ENCODE data around the gene EGFLAM.

EGFLAM gene

DNA sequence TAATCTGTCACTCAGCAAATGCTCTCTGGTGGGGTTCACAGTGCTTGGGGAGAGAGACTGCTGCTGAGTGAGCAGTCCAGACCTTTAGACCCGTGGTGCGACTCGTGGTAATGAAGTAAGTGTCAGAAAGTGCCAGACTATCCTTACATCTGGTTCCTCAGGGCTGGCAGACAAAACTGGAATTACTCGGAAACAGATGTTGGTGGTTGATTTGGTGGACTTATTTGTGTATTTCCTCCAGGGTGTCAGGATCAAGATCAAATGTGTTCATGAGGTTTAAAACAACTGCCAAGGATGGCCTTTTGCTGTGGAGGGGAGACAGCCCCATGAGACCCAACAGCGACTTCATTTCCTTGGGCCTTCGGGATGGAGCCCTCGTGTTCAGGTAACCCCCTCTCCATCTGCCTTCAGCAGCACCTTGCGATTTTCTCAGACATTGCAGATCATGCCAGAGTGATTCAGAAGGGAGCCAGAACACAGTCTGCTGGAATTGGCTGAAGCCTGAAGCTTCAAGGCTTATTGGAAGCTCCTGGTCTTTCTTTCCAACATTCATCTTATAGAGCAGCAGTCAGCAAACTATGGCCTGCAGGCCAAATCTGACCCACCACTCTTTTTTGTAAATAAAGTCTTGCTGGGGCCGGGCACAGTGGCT is 192.8 kb downstream of the EGFLAM start:
- no peak overlapping the region for H3K23ac ChIP-seq (ENCODE audit: low read length)
- H2AK5ac ChIP-seq (ENCODE audit: low read length), result no peak overlapping the region
- no peak overlapping the region for H2BK12ac ChIP-seq (ENCODE audit: low read length)
- no peaks in the 10 kb centered on the region for H3K79me1 ChIP-seq (ENCODE audit: low read length)
- no peak overlapping the region for H2BK120ac ChIP-seq (ENCODE audit: insufficient read depth, low read length, poor library complexity)
- no peak overlapping the region for H3K18ac ChIP-seq (ENCODE audit: low read length)
- H2BK5ac ChIP-seq (ENCODE audit: low read depth, low read length, poor library complexity), result no peak overlapping the region
- no peak overlapping the region for H3K27ac ChIP-seq (ENCODE audit: low read depth, low read length)
- H3K9me3 ChIP-seq (ENCODE audit: insufficient read depth, low read depth, low read length), result peaks cover 1% of the 10 kb centered on the region
- no peak overlapping the region for H3K14ac ChIP-seq (ENCODE audit: low read length)
- WGBS (ENCODE audit: extremely low coverage, insufficient coverage, insufficient read length), result no CpG with 5 or more reads among the region's 9 CpGs
- H4K91ac ChIP-seq (ENCODE audit: low read depth, low read length), result no peak overlapping the region
- H4K8ac ChIP-seq (ENCODE audit: low read depth, low read length), result no peak overlapping the region
- H3K4ac ChIP-seq (ENCODE audit: low read depth, low read length), result no peak overlapping the region
- no peak overlapping the region for H3K4me2 ChIP-seq (ENCODE audit: low read length)
- H3K9ac ChIP-seq (ENCODE audit: low read length), result no peak overlapping the region
- no peak overlapping the region for H4K12ac ChIP-seq (ENCODE audit: low read depth, low read length)
- H3K4me1 ChIP-seq (ENCODE audit: control insufficient read depth in 1 of 2, insufficient read depth in 2 of 2, low read length in 2 of 2), result no peaks in the 10 kb centered on the region
- DNase-seq, result no peak
- H3K27me3 ChIP-seq (ENCODE audit: insufficient read depth, low read length), result no peaks in the 10 kb centered on the region
- H3K36me3 ChIP-seq (ENCODE audit: control insufficient read depth in 1 of 2, insufficient read depth in 2 of 2, low read length in 2 of 2), result no peaks in the 10 kb centered on the region
- H3K4me3 ChIP-seq (ENCODE audit: low read depth, low read length), result no peak overlapping the region
- H3K79me2 ChIP-seq (ENCODE audit: control insufficient read depth, insufficient read depth, low read length, poor library complexity), result no peaks in the 10 kb centered on the region
- no peak overlapping the region for H2AFZ ChIP-seq (ENCODE audit: insufficient read depth, low read length, poor library complexity)

- WGBS (ENCODE audit: extremely low coverage, insufficient coverage, insufficient read length), result no CpG with 5 or more reads among the region's 4 CpGs
Measured at GRCh38 chr5:38452201-38452600, 193.8 kb downstream of the EGFLAM start.

GRCh38 chr5:38453506-38453905 is 195.1 kb downstream of the EGFLAM start:
- Histone ChIP-seq H3K14ac (ENCODE audit: low read length) (no peak overlapping the region), H3K4ac (ENCODE audit: low read depth, low read length) (no peak overlapping the region), H2BK12ac (ENCODE audit: low read length) (no peak overlapping the region), H2AK5ac (ENCODE audit: low read length) (no peak overlapping the region), H3K18ac (ENCODE audit: low read length) (no peak overlapping the region), H2BK5ac (ENCODE audit: low read depth, low read length, poor library complexity) (no peak overlapping the region), H3K4me1 (ENCODE audit: control insufficient read depth in 1 of 2, insufficient read depth in 2 of 2, low read length in 2 of 2) (no peaks in the 10 kb centered on the region), H4K91ac (ENCODE audit: low read depth, low read length) (no peak overlapping the region), H3K27ac (ENCODE audit: low read depth, low read length) (no peak overlapping the region), H3K36me3 (ENCODE audit: control insufficient read depth in 1 of 2, insufficient read depth in 2 of 2, low read length in 2 of 2) (no peaks in the 10 kb centered on the region), H3K4me3 (ENCODE audit: low read depth, low read length) (no peak overlapping the region), H3K27me3 (ENCODE audit: insufficient read depth, low read length) (no peaks in the 10 kb centered on the region), H3K79me2 (ENCODE audit: control insufficient read depth, insufficient read depth, low read length, poor library complexity) (no peaks in the 10 kb centered on the region), H3K9me3 (ENCODE audit: insufficient read depth, low read depth, low read length) (peaks cover 1% of the 10 kb centered on the region), H2AFZ (ENCODE audit: insufficient read depth, low read length, poor library complexity) (no peak overlapping the region), H3K9ac (ENCODE audit: low read length) (no peak overlapping the region), H3K4me2 (ENCODE audit: low read length) (no peak overlapping the region), H3K23ac (ENCODE audit: low read length) (no peak overlapping the region), H2BK120ac (ENCODE audit: insufficient read depth, low read length, poor library complexity) (no peak overlapping the region), H4K8ac (ENCODE audit: low read depth, low read length) (no peak overlapping the region), H4K12ac (ENCODE audit: low read depth, low read length) (no peak overlapping the region), H3K79me1 (ENCODE audit: low read length) (no peaks in the 10 kb centered on the region)
- DNase-seq, result no peak
- no CpG with 5 or more reads among the region's 3 CpGs for WGBS (ENCODE audit: extremely low coverage, insufficient coverage, insufficient read length)

More at GRCh38 chr5:38452201-38452600, 193.8 kb downstream of the EGFLAM start:
- Histone ChIP-seq H3K27me3 (ENCODE audit: insufficient read depth, low read length) (no peaks in the 10 kb centered on the region), H3K18ac (ENCODE audit: low read length) (no peak overlapping the region), H3K79me1 (ENCODE audit: low read length) (no peaks in the 10 kb centered on the region), H3K4me1 (ENCODE audit: control insufficient read depth in 1 of 2, insufficient read depth in 2 of 2, low read length in 2 of 2) (no peaks in the 10 kb centered on the region), H2BK5ac (ENCODE audit: low read depth, low read length, poor library complexity) (no peak overlapping the region), H4K12ac (ENCODE audit: low read depth, low read length) (no peak overlapping the region), H3K4ac (ENCODE audit: low read depth, low read length) (no peak overlapping the region), H2BK120ac (ENCODE audit: insufficient read depth, low read length, poor library complexity) (no peak overlapping the region), H3K9ac (ENCODE audit: low read length) (no peak overlapping the region), H2BK12ac (ENCODE audit: low read length) (no peak overlapping the region), H3K4me3 (ENCODE audit: low read depth, low read length) (no peak overlapping the region), H3K36me3 (ENCODE audit: control insufficient read depth in 1 of 2, insufficient read depth in 2 of 2, low read length in 2 of 2) (no peaks in the 10 kb centered on the region), H3K9me3 (ENCODE audit: insufficient read depth, low read depth, low read length) (peaks cover 1% of the 10 kb centered on the region), H2AK5ac (ENCODE audit: low read length) (no peak overlapping the region), H3K4me2 (ENCODE audit: low read length) (no peak overlapping the region), H3K27ac (ENCODE audit: low read depth, low read length) (no peak overlapping the region), H2AFZ (ENCODE audit: insufficient read depth, low read length, poor library complexity) (no peak overlapping the region), H3K23ac (ENCODE audit: low read length) (no peak overlapping the region), H4K8ac (ENCODE audit: low read depth, low read length) (no peak overlapping the region), H4K91ac (ENCODE audit: low read depth, low read length) (no peak overlapping the region), H3K79me2 (ENCODE audit: control insufficient read depth, insufficient read depth, low read length, poor library complexity) (no peaks in the 10 kb centered on the region), H3K14ac (ENCODE audit: low read length) (no peak overlapping the region)
- DNase-seq, result no peak

GRCh38 chr5:38453921-38454320 is 195.6 kb downstream of the EGFLAM start:
- no peak overlapping the region for H3K23ac ChIP-seq (ENCODE audit: low read length)
- no peak overlapping the region for H2BK12ac ChIP-seq (ENCODE audit: low read length)
- H3K79me1 ChIP-seq (ENCODE audit: low read length), result no peaks in the 10 kb centered on the region
- H3K4me1 ChIP-seq (ENCODE audit: control insufficient read depth in 1 of 2, insufficient read depth in 2 of 2, low read length in 2 of 2), result no peaks in the 10 kb centered on the region
- no peaks in the 10 kb centered on the region for H3K79me2 ChIP-seq (ENCODE audit: control insufficient read depth, insufficient read depth, low read length, poor library complexity)
- no peak overlapping the region for H4K12ac ChIP-seq (ENCODE audit: low read depth, low read length)
- H2AFZ ChIP-seq (ENCODE audit: insufficient read depth, low read length, poor library complexity), result no peak overlapping the region
- no peak overlapping the region for H3K18ac ChIP-seq (ENCODE audit: low read length)
- no peak overlapping the region for H3K4ac ChIP-seq (ENCODE audit: low read depth, low read length)
- no peak overlapping the region for H4K91ac ChIP-seq (ENCODE audit: low read depth, low read length)
- H3K36me3 ChIP-seq (ENCODE audit: control insufficient read depth in 1 of 2, insufficient read depth in 2 of 2, low read length in 2 of 2), result no peaks in the 10 kb centered on the region
- no peaks in the 10 kb centered on the region for H3K27me3 ChIP-seq (ENCODE audit: insufficient read depth, low read length)
- H2BK5ac ChIP-seq (ENCODE audit: low read depth, low read length, poor library complexity), result no peak overlapping the region
- H2BK120ac ChIP-seq (ENCODE audit: insufficient read depth, low read length, poor library complexity), result no peak overlapping the region
- no CpG with 5 or more reads among the region's 11 CpGs for whole genome bisulfite sequencing (ENCODE audit: extremely low coverage, insufficient coverage, insufficient read length)
- H3K9ac ChIP-seq (ENCODE audit: low read length), result no peak overlapping the region
- no peak overlapping the region for H3K14ac ChIP-seq (ENCODE audit: low read length)
- H4K8ac ChIP-seq (ENCODE audit: low read depth, low read length), result no peak overlapping the region
- no peak overlapping the region for H3K4me3 ChIP-seq (ENCODE audit: low read depth, low read length)
- H3K27ac ChIP-seq (ENCODE audit: low read depth, low read length), result no peak overlapping the region
- no peak for DNase-seq
- no peak overlapping the region for H2AK5ac ChIP-seq (ENCODE audit: low read length)
- peaks cover 2% of the 10 kb centered on the region for H3K9me3 ChIP-seq (ENCODE audit: insufficient read depth, low read depth, low read length)
- H3K4me2 ChIP-seq (ENCODE audit: low read length), result no peak overlapping the region
